ENCODE measurements around the gene VPS45. TPM values are rescaled to one million over a fixed set of nuclear protein-coding genes. Genes with fewer than 3 reads are reported as not detected.

VPS45 gene
- total and polyA plus RNA-seq, 2 of the 8 experiments (the other 6 are each of a cell fraction or from before 2014, with no cell fraction given), result 19.1 to 27.6 TPM

GRCh38 chr1:150060260-150060659 is 7.3 kb upstream of the VPS45 start (continued):
- TF ChIP-seq SP1 (IDR thresholded peaks at IDR 0.05; ENCODE audit: low read depth, low read length) (no peak), EGR1 (IDR thresholded peaks at IDR 0.05; ENCODE audit: borderline replicate concordance, low read depth, low read length) (no peak), TAF1 (IDR thresholded peaks at IDR 0.05; ENCODE audit: low read depth, low read length) (no peak)

Measured in H1 (cell line).